ENCODE data around the gene MCRS1. TPM values are rescaled to one million over a fixed set of nuclear protein-coding genes. Genes with fewer than 3 reads are reported as not detected.

The MCRS1 gene
- polyA plus RNA-seq, 1 experiment: 47.0 TPM

GRCh38 chr12:49531745-49532144 is 36.2 kb downstream of the MCRS1 start:
- ChIA-PET POLR2A (no interaction called here), CTCF (interaction anchor here (1.2 to 1.4 kb wide), 3 partner anchors 173 to 185 kb away, joined by 3 to 5 read pairs (median 3); partner anchors contain the start of gene DNAJC22)
- Histone ChIP-seq H3K27me3 (ENCODE audit: control insufficient read depth, insufficient read depth, low read length) (no peaks in the 10 kb centered on the region), H3K9me3 (ENCODE audit: control insufficient read depth, insufficient read depth, low read length) (no peaks in the 10 kb centered on the region), H3K4me3 (ENCODE audit: low read depth, low read length) (no peak overlapping the region), H3K27ac (ENCODE audit: low read depth, low read length) (no peak overlapping the region)
- DNase-seq (ENCODE audit: low read depth, low spot score): no peak
- no peak for TF ChIP-seq CTCF (IDR thresholded peaks at IDR 0.05; ENCODE audit: low read depth, low read length)

- H3K27me3 ChIP-seq (ENCODE audit: control insufficient read depth, insufficient read depth, low read length): no peaks in the 10 kb centered on the region
- TF ChIP-seq CTCF (IDR thresholded peaks at IDR 0.05; ENCODE audit: low read depth, low read length): no peak
- no peaks in the 10 kb centered on the region for H3K9me3 ChIP-seq (ENCODE audit: control insufficient read depth, insufficient read depth, low read length)
- H3K27ac ChIP-seq (ENCODE audit: low read depth, low read length): no peak overlapping the region
- no peak overlapping the region for H3K4me3 ChIP-seq (ENCODE audit: low read depth, low read length)
- ChIA-PET POLR2A (interaction anchor here (0.6 kb wide), 2 partner anchors 32 to 253 kb away, joined by 3 to 5 read pairs; no protein-coding TSS in a partner anchor), CTCF (interaction anchor here (0.6 to 1.5 kb wide), 3 partner anchors 18 to 198 kb away, joined by 4 to 5 read pairs (median 4); no protein-coding TSS in a partner anchor)
- DNase-seq (ENCODE audit: low read depth, low spot score): no peak
Observed at GRCh38 chr12:49529414-49529813, 38.5 kb downstream of the MCRS1 start.

- ChIA-PET CTCF (interaction anchor here (1.0 to 6.1 kb wide), 4 partner anchors 13 to 180 kb away, joined by 3 to 45 read pairs (median 12); no protein-coding TSS in a partner anchor), POLR2A (no interaction called here)
- H3K4me3 ChIP-seq (ENCODE audit: low read depth, low read length): no peak overlapping the region
- no peak overlapping the region for H3K27ac ChIP-seq (ENCODE audit: low read depth, low read length)
- no peak for TF ChIP-seq CTCF (IDR thresholded peaks at IDR 0.05; ENCODE audit: low read depth, low read length)
- no peak for DNase-seq (ENCODE audit: low read depth, low spot score)
- no peaks in the 10 kb centered on the region for H3K9me3 ChIP-seq (ENCODE audit: control insufficient read depth, insufficient read depth, low read length)
- no peaks in the 10 kb centered on the region for H3K27me3 ChIP-seq (ENCODE audit: control insufficient read depth, insufficient read depth, low read length)
Observed at GRCh38 chr12:49527361-49528130, 40.4 kb downstream of the MCRS1 start.

GRCh38 chr12:49525942-49526341 is 42.0 kb downstream of the MCRS1 start:
- Histone ChIP-seq H3K9me3 (ENCODE audit: control insufficient read depth, insufficient read depth, low read length) (no peaks in the 10 kb centered on the region), H3K4me3 (ENCODE audit: low read depth, low read length) (no peak overlapping the region), H3K27ac (ENCODE audit: low read depth, low read length) (no peak overlapping the region), H3K27me3 (ENCODE audit: control insufficient read depth, insufficient read depth, low read length) (no peaks in the 10 kb centered on the region)
- CTCF ChIA-PET: interaction anchor here (1.0 to 6.1 kb wide), 3 partner anchors 11 to 179 kb away, joined by 3 to 45 read pairs (median 18); no protein-coding TSS in a partner anchor
- POLR2A ChIA-PET: no interaction called here
- no peak for TF ChIP-seq CTCF (IDR thresholded peaks at IDR 0.05; ENCODE audit: low read depth, low read length)
- DNase-seq (ENCODE audit: low read depth, low spot score): no peak

GRCh38 chr12:49524660-49525324 is 43.1 kb downstream of the MCRS1 start:
- POLR2A ChIA-PET: no interaction called here
- TF ChIP-seq CTCF (IDR thresholded peaks at IDR 0.05; ENCODE audit: low read depth, low read length): no peak
- CTCF ChIA-PET: interaction anchor here (1.1 to 6.1 kb wide), 3 partner anchors 10 to 167 kb away, joined by 4 to 45 read pairs (median 18); no protein-coding TSS in a partner anchor
- DNase-seq (ENCODE audit: low read depth, low spot score): no peak
- H3K27ac ChIP-seq (ENCODE audit: low read depth, low read length): no peak overlapping the region
- no peaks in the 10 kb centered on the region for H3K9me3 ChIP-seq (ENCODE audit: control insufficient read depth, insufficient read depth, low read length)
- H3K27me3 ChIP-seq (ENCODE audit: control insufficient read depth, insufficient read depth, low read length): no peaks in the 10 kb centered on the region
- H3K4me3 ChIP-seq (ENCODE audit: low read depth, low read length): no peak overlapping the region

Data from AG04450 (cell line).